Measurements from ENCODE around the gene PLA2G15.

The PLA2G15 gene

GRCh38 chr16:68233085-68233834 lies 11.9 kb upstream of the PLA2G15 start:
- DNase-seq, result no peak

- no peak for DNase-seq
These were observed 11.4 kb upstream of the PLA2G15 start for GRCh38 chr16:68233835-68234187.

GRCh38 chr16:68234188-68235107 lies 10.7 kb upstream of the PLA2G15 start:
- DNase-seq, result no peak

GRCh38 chr16:68235108-68235886 lies 9.9 kb upstream of the PLA2G15 start:
- DNase-seq, result no peak

GRCh38 chr16:68235887-68236136 lies 9.4 kb upstream of the PLA2G15 start, which contains the start of gene ESRP2:
Gene ESRP2, minus strand, starts transcription at chr16:68236127. Its CDS starts 82 bp downstream, at chr16:68236045.
- DNase-seq, result no peak

- DNase-seq, result no peak
These were observed 8.9 kb upstream of the PLA2G15 start for GRCh38 chr16:68236137-68236825.

GRCh38 chr16:68236826-68237242 lies 8.3 kb upstream of the PLA2G15 start:
- peak; percentile 10 for DNase-seq

- DNase-seq, result peak; percentile 89
These were observed 7.7 kb upstream of the PLA2G15 start for GRCh38 chr16:68237243-68238028.

- DNase-seq, result no peak
These were observed 7.2 kb upstream of the PLA2G15 start for GRCh38 chr16:68238029-68238345.

- no peak for DNase-seq
These were observed 3.1 kb upstream of the PLA2G15 start for GRCh38 chr16:68242085-68242484.

- DNase-seq, result no peak
These were observed 2.0 kb upstream of the PLA2G15 start for GRCh38 chr16:68242926-68243858.

- no peak for DNase-seq
These were observed 681 bp upstream of the PLA2G15 start for GRCh38 chr16:68244481-68244902.

GRCh38 chr16:68246121-68246520 lies 948 bp downstream of the PLA2G15 start:
- DNase-seq, result no peak

- DNase-seq, result no peak
These were observed 1.5 kb downstream of the PLA2G15 start for GRCh38 chr16:68246666-68247065.

GRCh38 chr16:68247400-68247799 lies 2.2 kb downstream of the PLA2G15 start:
- DNase-seq, result no peak

GRCh38 chr16:68247932-68248331 lies 2.8 kb downstream of the PLA2G15 start:
- no peak for DNase-seq

- no peak for DNase-seq
These were observed 4.2 kb downstream of the PLA2G15 start for GRCh38 chr16:68249371-68249770.

GRCh38 chr16:68250951-68251350 lies 5.8 kb downstream of the PLA2G15 start:
- DNase-seq, result no peak

GRCh38 chr16:68251832-68252231 lies 6.7 kb downstream of the PLA2G15 start:
- DNase-seq, result no peak

GRCh38 chr16:68252383-68252782 lies 7.2 kb downstream of the PLA2G15 start:
- no peak for DNase-seq

- DNase-seq, result no peak
These were observed 8.5 kb downstream of the PLA2G15 start for GRCh38 chr16:68253721-68254120.
